HG02870 (cell line): Measurements from ENCODE around the gene MPPED2.
"Not testable (repeated sequence)": the region's sequence is repeated elsewhere in the genome, so short reads cannot be mapped to it uniquely, and the experiment has no call there.

Source experiments
- ATAC-seq: cut with Tn5 transposase; IDR thresholded peaks from one replicate; pipeline ENCODE4 v1.9.1; 2021; ENCODE audit warnings: mild to moderate bottlenecking, moderate library complexity; ENCODE audit not compliant: unreplicated experiment

The MPPED2 gene

GRCh38 chr11:30579415-30580175 is 6.6 kb downstream of the MPPED2 start:
- ATAC-seq, result no peak

DNA sequence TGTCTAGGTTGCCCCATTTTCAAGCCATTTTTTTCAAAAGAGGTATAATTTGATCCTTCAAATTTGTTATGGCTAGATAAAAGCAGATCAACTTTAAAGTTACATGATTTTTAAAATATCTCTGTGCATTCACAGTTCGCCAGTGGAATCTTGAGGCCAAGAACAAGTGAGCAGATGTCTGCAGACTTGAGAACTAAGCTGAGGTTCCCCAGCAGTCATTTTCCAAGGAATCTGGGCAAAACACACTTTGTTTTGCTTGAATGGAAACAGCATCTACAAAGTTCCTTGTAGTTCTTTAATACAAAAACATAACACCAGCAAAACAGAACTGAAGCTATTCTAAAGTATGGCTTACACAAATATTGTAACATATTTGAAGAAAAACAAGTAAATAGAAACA is 7.7 kb downstream of the MPPED2 start:
- ATAC-seq, result no peak

DNA sequence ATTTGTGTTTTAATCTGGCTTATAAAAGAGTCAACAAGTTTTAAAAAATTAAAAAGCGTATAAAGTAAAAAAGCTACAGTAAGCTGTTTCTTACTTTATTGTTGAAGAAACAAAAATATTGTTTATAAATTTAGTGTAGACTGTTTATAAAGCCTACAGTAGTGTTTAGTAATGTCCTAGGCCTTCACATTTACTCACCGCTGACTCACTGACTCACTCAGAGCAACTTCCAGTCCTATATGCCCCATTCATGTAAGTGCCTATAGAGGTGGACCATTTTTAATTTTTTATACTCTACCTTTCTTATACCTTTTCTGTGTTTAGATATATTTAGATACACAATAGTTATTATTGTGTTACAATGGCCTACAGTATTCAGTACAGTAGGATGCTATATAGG is 12.2 kb downstream of the MPPED2 start:
- ATAC-seq, result no peak

DNA sequence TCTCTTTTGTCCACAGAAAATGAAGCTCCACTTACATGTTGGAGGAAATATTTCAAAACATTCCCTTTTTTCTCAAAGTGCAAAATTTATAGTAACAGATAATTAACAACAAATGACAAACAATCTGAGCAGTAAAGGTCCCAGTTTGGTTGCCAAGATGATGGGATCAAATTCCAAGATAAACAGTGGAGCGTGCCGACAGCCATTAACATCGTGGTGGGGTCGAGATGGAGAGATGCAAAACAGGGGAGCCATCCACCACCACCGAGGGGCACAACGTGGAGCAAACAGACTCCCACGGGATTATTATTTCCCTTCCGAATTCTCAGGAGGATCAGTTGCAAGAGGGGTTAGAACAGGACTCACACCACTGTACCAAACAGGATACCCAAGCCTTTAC is 17.2 kb downstream of the MPPED2 start:
- ATAC-seq, result no peak

DNA sequence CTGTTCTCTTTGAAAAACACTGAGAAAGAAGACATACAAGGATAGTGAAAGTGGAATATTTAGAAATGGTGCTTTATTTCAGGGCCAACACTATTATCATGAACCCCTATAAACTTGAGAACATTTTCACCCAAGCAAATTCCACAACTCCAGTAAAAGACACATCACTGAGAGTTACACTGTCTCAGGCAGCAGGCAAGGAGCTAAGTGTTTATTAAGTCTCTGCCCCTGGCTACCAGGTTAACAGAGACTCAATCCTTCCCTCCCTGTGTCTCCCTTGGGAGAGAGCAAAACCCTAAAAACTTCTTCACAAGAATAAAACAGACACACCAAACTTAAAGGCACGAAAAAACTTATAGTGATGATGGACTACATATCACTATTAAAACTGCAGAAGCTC is 18.5 kb downstream of the MPPED2 start:
- no peak for ATAC-seq

DNA sequence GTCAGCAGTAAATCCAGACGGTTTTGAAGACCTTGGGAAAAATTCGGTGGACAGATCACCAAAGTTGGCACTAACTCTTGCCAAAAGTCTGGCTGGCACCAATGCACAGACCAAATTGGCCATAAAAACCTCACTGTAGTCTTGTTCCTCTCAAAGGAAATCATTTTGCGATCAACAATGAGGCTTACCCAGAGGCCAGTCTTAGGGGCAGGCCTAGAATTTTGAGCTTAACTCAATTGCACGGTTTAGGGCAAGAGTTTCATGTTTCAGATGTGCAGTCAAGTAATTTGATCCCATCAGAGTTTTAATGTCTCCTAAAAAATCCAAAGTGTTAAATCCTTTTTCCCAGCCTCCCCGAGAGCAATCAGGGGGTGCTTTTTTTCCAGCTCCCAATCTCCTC is 19.0 kb downstream of the MPPED2 start:
- no peak for ATAC-seq

- ATAC-seq, result no peak
These were observed 19.7 kb downstream of the MPPED2 start for GRCh38 chr11:30566482-30566881.

DNA sequence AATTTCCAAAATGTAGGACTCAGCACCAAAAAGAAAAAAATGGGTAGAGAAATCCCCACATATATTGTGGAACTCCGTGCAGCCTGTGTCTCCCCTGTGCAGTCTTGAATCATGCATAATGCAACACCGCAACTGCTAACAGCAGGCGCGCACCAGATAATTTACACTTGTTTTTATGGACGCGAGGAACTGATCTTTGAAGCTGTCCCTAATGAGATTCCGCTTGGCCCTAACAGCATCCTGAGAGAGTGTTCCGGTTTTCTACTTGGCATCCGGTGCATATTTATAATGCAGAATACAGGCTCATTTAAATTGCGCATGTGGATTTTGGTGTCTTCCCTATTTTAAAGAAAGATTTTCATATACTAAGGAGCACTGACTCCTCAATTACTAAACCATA is 21.1 kb downstream of the MPPED2 start:
- ATAC-seq, result no peak

- no peak for ATAC-seq
These were observed 24.3 kb downstream of the MPPED2 start for GRCh38 chr11:30561691-30562415.

DNA sequence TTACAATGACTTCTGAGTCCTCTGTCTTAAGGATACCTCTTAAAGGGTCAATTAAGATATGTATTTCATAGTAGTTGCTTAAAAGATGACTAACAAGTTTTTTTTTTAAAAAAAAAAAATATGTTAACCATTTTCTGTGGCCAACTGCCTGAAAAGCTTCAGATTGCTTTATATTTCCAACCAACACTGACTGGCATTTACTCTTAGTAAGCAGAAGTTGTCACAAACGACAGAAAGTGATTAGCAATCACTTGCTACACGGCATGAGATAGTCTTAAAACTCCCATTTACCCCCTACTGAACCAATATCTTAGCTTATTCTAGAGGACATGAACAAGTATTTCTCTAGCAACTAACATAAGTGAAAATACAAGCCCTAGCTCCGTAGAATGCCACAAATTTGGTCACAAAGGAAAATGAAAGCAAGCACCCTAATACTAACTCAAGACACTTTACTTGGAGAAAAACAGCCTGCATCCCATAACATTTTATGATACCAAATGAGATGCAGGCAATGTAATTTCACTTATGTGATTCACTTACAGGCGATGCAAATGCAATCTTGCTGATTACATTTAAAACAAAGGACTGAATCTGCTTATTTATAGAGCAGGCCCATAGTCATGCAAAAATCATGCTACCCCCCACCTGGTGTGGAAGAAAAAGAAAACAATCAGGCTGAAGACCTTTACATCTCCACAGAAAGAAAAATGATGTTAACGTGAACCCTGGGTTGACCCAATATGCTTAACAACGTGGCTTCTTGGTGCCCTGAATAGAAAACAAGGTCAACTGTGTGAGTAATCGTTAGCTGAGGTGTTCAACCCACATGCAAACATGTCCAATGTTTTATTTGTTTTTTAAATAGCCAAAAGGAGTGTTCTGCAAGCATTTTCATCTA is 25.7 kb downstream of the MPPED2 start:
- ATAC-seq, result no peak

DNA sequence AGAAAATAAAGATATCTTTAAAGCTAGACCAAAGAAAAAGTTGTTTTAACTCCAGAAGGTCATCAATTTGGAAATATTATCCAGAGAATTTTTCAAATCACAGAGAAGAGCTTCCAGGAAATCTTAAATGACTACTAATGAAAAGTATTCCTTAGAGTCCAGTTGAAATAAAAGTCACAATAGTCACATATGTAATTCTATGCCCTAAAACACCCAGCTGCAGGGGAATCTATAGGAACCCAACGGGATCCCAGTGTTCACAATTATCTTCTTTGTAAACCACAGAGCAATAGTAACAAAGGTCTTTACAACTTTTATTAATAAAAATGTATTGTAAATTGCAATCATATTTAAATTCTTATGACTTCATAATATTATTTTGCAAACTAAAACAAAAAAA is 27.1 kb downstream of the MPPED2 start:
- no peak for ATAC-seq

- not testable (repeated sequence) for ATAC-seq
These were observed 31.6 kb downstream of the MPPED2 start for GRCh38 chr11:30554587-30554986.

- no peak for ATAC-seq
These were observed 32.5 kb downstream of the MPPED2 start for GRCh38 chr11:30553521-30554110.

DNA sequence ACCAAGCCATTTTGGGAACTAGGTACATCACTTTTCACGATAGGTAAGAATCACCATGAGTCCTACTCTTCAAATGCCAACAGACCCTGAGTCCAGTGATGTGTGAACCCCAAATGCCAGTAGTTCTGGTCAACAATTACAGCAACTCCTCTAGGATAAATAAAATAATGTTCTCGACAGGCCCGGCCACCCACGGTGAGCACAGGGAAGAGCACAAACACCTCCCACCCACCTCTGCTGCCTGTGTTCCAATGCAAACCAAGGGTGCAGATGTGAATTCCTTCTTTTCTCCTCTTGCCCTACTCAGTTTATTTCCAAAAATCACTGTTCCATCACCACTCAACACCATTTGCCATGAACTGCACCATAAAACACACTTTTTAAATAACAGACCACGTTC is 33.3 kb downstream of the MPPED2 start:
- no peak for ATAC-seq

DNA sequence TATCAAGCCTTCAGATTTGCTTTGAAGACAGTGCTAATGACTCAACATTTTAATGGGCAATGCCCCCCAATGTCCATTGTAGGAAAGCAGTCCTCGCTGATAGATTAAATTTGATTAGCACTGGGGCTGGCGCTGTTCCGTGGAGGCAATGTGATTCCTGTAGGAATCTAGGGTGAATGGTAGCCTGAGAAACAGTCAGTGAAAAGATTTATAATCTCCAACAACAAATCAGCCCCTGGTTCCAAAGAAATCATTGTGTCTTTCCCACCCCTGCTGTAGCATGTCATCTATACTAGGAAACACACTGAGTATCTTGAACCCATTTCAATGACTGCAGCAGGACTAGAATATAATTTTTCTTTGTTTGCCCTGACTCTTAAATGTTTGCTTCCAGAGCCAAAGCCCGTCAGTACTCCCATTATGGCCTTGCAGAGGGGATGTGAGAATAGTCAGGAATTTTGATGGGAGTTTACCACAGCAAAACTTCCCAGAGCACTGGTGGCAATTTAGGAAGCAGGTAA is 36.1 kb downstream of the MPPED2 start:
- ATAC-seq, result no peak

DNA sequence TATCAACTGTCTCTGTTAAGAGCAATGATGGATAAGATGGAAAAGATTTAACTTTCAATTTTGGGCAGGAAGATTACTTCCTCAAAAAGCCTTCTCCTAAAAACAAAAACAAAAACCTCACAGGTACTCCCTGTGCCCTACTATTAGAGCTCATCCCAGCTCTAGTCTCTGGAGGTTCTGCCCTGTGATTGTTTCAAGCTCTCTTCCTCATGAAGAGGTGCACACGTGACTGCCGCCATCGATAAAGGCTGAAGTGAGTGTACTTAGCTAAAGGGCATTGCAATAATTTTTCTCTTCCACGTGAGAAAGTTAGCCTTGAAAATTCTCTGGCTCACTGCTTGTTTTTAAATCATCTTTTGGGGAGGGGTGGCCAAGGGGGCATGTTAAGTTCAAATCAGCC is 36.6 kb downstream of the MPPED2 start:
- ATAC-seq, result no peak

DNA sequence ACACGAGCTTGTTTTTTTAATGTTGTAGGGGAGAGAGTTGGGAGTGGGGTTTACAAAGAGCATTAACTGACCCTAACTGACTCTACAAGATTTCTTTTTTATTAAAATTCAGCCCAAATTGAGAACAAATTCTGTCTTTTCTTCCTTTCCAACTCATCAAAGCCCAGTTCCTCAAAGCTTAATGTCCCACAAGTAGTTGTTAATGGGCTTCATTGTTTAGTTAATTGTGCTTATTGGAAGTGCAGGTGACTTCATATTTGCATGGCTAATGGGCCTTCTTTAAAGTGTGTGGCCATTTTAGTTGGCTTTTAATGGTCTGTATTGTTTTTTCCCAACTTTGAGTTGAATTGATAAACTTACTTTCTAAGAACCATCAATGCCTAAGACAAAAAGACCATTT is 39.8 kb downstream of the MPPED2 start:
- ATAC-seq, result no peak

DNA sequence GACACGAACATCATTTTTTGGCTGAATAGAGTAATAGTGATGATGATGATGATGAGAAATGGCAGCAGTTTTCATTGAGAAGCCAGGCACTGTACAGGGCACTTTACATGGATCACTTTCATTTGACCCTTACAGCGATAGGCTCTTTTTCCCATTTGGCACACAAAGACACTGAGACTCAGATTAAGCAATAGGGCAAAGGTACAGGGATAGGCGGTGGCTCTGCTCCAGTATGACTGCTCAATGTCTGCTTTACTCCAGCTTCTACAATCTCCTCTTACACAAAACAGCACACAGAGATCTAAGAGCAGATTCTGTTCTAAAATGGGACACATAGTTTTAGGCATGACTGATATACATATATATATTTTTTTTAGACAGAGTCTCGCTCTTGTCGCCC is 40.6 kb downstream of the MPPED2 start:
- no peak for ATAC-seq

DNA sequence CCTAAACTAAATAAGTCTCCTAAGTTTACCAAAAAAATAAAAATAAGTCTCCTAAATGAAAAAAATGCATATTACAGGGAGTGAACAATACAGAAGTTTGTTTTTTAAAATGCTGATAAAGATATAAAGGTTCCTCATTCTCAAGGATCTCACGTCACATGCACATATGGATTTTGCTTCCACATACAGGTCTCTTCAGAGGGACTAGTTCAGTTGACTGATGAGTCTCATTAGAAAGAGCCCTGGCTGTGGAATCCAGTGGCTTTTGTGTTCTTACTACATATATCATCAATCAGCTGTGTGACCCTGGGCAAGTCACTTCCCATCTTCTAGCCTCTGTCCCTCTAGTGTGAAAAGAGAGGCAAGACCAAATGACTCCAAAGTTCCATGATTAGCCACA is 43.1 kb downstream of the MPPED2 start:
- no peak for ATAC-seq

DNA sequence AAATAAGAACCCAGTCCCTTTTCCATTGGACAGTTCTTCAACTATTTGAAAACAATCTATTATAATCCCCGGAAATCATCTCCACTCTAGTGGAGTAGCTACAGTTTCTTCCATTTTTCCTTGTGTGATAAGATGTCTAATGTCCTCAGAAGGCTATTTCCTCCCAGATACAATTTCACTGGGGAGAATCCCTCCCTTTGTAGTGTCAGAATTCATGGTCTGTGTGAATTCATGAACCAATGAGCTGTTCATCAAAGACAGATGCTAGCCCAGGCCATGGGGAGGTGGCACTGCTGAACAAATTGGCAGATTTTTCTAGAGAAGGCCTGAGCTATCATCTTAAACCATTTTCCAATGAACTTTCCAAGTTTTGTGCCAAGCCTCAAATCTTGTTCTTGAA is 45.4 kb downstream of the MPPED2 start:
- no peak for ATAC-seq

DNA sequence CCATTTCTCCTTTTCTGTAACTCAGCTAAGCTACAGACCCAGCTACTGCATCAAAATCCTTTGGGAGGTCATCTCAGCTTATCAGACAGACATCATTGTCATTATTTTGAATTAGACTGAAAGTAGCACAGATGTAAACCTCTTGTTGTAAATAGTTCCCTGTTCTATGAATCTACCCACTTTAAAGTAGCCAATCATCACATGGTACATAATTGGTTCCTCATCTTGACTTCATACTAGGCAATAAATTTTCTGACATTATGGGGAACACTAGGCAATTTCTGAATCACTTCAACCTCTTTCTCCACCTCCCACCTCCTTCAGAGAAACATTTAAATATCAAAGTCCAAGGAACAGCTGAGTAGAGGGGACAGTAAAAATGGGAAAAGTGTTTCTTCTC is 47.9 kb downstream of the MPPED2 start:
- ATAC-seq, result no peak
